Measurements from ENCODE around the gene ELOA2.
"Not testable (repeated sequence)": the region's sequence is repeated elsewhere in the genome, so short reads cannot be mapped to it uniquely, and the experiment has no call there.

Gene ELOA2, protein sequence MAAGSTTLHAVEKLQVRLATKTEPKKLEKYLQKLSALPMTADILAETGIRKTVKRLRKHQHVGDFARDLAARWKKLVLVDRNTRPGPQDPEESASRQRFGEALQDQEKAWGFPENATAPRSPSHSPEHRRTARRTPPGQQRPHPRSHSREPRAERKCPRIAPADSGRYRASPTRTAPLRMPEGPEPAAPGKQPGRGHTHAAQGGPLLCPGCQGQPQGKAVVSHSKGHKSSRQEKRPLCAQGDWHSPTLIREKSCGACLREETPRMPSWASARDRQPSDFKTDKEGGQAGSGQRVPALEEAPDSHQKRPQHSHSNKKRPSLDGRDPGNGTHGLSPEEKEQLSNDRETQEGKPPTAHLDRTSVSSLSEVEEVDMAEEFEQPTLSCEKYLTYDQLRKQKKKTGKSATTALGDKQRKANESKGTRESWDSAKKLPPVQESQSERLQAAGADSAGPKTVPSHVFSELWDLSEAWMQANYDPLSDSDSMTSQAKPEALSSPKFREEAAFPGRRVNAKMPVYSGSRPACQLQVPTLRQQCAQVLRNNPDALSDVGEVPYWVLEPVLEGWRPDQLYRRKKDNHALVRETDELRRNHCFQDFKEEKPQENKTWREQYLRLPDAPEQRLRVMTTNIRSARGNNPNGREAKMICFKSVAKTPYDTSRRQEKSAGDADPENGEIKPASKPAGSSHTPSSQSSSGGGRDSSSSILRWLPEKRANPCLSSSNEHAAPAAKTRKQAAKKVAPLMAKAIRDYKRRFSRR

DNA sequence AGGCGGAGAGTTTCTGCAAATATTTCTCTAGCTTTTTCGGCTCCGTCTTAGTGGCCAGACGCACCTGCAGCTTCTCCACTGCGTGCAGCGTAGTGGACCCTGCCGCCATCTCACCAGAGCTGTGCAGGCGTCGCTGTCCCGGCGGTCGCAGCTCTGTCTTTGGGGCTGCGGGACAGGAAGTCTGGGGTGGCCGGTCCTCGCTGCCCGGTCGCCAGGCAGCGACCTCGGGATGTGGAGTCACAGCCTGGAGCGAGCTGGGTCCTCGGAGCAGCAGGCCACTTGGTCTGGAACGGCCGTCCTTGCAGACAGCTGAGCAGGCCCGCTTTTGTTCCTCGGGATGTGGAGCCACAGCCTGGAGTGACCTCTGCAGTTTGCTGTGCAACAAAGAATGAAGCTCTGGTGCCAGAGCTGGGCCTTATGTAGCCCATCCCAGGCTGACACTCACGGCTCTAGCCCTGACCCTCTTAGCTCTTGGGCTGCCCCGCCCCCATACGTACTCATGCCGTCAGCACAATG is at the start of gene ELOA2:
TSS of gene ELOA2 (minus strand) at position 466 of the 516 bp plus-strand sequence. CDS start at position 109, 357 bp downstream.
- no peak for DNase-seq

GRCh38 chr18:47081578-47081977 is 46.2 kb upstream of the ELOA2 start:
- DNase-seq = no peak

DNA sequence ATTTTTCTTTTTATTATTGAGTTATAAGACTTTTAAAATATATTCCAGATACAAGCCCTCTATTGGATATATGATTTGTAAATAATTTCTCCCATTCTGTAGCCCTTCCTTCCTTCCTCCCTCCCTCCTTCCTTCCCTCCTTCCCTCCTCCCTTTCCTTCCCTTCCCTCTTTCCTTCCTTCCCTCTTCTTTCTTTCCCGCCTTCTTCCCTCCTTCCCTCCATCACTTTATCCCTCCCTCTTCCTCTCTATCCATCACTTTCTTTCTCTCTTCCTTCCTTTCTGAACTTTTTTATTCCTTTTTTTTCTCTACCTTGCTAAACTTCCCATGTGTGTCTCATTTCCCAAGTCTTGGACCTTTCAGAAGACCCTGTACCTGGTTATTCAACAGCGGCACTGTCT is 45.5 kb upstream of the ELOA2 start:
- no peak for DNase-seq

DNA sequence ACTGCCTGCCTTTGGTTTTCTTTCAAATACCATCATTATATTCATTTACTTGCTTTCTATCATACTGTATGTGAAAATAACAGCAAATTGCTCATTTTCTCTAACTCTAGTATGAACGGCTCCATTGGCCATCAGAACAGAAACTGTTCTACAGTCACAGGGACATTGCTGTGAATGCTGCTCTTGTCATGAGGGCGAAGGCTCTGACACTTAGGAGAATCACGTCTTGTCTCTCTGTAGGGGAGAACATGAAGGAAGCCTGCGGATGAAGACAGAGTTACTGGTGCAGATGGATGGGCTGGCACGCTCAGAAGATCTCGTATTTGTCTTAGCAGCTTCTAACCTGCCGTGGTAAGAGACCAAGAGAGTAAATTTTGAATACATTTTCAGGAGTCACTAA is 41.7 kb upstream of the ELOA2 start:
- no peak for DNase-seq

DNA sequence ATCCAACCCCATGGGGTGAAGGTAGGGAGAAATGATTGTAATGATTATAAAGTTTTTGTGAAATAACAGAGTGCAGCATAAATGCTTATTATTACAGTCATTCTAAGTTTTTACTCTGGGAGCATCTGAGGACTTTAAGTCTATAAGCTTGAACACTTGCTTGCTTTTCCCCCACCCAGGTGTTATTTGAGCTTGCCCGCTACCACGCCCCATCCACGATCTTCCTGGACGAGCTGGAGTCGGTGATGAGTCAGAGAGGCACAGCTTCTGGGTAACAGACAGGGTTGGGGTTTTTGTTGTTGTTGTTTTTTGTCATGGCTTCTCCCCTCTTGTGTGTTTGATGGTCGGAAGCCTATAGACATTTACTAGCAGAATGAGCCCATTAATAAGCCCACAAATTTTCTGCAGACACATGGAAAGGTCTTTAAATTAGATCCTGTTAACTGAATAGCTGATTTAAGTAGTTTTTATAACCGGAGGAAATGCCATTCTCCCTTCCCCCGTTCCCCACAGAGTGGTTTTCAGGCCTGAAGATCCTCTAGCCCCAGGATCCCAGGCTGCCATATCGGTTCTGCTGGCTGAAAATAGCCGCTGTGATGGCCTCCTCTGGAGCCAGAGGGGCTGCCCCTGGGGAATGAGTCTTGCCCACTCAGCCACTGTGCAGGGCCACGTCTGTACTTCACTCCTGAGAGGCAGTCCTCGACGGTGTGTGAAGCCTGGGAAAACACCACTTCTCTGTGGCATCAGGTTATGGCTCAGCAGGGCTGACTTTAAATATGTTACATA is 39.9 kb upstream of the ELOA2 start:
- no peak for DNase-seq

DNA sequence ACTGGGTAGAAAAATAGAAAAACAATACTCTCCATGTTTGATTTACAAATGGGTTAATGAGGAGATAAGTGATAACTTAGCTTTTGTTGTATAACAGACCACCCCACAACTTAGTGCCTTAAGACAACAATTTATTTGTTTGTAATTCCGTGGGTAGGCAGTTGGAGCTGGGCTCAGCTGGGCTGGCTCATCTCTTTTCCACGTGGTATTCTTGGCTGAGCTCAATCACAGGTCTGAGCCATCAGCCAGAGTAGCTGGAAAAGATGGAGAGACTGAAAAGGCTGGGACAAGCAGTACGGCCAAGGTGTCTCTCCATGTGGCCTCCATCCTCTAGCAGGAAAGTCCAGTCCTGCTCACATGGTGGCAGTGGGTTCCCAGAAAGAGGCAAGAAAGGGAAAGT is 32.2 kb upstream of the ELOA2 start:
- DNase-seq = no peak

GRCh38 chr18:47063096-47063495 is 27.7 kb upstream of the ELOA2 start:
- DNase-seq = no peak

- DNase-seq = no peak
Observed at GRCh38 chr18:47062471-47062870, 27.1 kb upstream of the ELOA2 start.

GRCh38 chr18:47054369-47054768 is 18.9 kb upstream of the ELOA2 start:
- no peak for DNase-seq

- DNase-seq = peak; percentile 52
Observed at GRCh38 chr18:47050468-47050867, 15.0 kb upstream of the ELOA2 start.

DNA sequence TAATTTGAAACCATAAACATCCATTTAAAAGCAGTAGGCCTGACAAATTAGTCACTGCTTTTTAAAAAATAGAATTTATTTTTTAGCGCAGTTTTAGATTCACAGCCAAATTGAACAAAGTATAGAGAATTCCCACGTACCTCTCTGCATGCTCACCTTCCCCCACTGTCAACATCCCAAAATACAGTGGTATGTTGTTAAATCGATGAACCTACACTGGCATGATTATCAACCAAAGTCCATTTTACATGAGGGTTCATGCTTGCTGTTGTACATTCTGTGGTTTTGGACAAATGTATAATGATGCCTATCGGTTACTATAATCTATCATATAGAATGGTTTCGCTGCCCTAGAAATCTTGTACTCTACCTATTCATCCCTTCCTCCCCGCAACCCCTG is 5.6 kb upstream of the ELOA2 start:
- no peak for DNase-seq

GRCh38 chr18:47036927-47037578 is 1.6 kb upstream of the ELOA2 start:
- no peak for DNase-seq

- DNase-seq = peak; percentile 18
Observed at GRCh38 chr18:47036298-47036874, 965 bp upstream of the ELOA2 start.

- DNase-seq = not testable (repeated sequence)
Observed at GRCh38 chr18:47034591-47034990, 830 bp downstream of the ELOA2 start.

GRCh38 chr18:47032945-47033344 is 2.5 kb downstream of the ELOA2 start:
- DNase-seq = no peak

- not testable (repeated sequence) for DNase-seq
Observed at GRCh38 chr18:47030887-47031286, 4.5 kb downstream of the ELOA2 start.

GRCh38 chr18:47029684-47030353 is 5.6 kb downstream of the ELOA2 start:
- not testable (repeated sequence) for DNase-seq

GRCh38 chr18:47028738-47029137 is 6.7 kb downstream of the ELOA2 start:
- DNase-seq = not testable (repeated sequence)

DNA sequence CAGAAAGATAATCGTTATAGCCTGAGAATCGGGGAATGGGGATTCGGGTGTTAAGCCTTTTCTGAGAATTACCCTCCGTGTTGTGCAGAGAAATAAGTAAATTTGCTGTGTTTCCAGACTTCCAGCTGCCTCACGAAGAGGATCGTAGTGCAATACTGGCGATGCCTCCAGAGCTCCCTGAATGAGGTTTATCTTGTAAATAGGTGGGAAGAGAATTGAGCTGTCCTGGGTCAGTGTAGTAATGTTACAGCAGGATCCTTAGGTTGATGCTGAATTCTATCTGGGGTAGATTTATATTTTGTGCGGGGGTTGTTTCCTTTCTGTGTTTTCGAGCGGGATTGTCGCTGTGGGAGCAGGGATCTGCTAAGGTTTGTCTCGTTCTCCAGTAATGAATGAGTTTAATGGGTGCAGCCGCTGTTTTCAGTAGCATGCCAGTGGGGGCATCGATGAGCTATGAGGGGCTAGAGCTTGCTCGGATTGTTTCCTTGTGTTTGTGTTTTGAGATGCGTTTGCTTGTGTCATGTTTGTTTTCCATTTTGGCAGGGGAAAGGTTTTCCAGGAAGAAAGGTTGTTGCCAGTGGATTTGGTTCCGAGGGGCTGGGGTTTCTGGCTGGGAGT is 9.8 kb downstream of the ELOA2 start:
- not testable (repeated sequence) for DNase-seq

- not testable (repeated sequence) for DNase-seq
Observed at GRCh38 chr18:47023769-47024465, 11.5 kb downstream of the ELOA2 start.

All from COR-L47 (cell line).